ENCODE measurements around the gene ELOA. TPM values are rescaled to one million over a fixed set of nuclear protein-coding genes. Genes with fewer than 3 reads are reported as not detected.

Gene ELOA
- total RNA-seq, 1 experiment from 2014 or later, result 31.3 TPM

DNA sequence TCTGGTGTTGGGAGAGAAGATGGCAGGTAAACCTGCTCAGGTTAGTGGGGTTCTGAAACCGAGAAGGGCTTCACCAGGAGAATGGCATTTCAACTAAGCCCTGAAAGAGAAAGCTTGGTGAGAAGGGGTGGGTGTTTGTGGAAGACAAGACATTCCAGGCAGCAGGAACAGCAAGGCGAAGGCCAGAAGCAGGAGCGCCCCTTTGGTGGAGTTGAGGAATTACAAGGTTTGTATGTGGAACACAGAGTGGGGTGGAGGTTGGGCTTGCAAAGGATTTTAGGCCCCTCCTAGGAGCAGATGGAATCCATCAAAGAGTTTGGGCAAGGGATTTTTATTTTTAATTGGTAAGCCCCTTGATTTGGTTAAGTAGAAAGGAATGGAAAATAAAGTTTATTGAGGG is 24.8 kb upstream of the ELOA start:
- peak; percentile 56 to 67 for DNase-seq
- POLR2A ChIA-PET, result no interaction called here
- H3K27ac Mint-ChIP-seq (ENCODE audit: unreplicated experiment), result no peak overlapping the region

DNA sequence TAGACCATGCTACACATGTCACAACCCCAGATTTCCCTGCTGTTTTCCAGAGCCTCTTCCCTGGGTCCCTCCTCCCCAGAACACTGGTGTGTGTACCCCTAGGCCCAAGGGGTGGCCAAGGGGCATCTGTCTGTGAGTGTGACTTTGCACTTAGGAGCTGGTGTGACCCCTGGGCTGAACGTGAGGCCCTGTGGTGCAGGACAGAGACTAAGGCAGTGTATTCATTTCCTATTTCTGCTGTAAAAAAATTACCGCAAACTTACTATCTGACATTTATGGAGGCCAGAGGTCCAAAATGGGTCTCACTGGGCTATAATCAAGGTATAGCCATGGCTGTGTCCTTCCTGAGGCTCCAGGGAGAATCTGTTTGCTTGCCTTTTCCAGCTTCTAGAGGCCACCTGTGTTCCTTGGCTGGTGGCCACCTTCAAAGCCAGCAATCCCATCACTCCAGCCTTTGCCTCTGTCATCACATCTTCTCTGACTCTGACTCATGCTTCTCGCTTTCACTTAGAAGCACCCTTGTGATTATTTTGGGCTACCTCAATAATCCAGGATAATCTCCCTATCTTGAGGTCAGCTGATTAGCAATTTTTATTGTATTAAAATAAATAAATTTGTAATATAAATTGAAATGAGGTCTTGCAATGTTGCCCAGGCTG is 24.0 kb upstream of the ELOA start:
- Histone ChIP-seq H3K36me3 (ENCODE audit: control insufficient read depth, insufficient read depth, low read length) (no peaks in the 10 kb centered on the region), H3K4me1 (no peaks in the 10 kb centered on the region), H3K27me3 (replicated peaks; ENCODE audit: control insufficient read depth, insufficient read depth, low read length) (no peaks in the 10 kb centered on the region), H3K4me3 (ENCODE audit: low read depth, low read length) (no peak overlapping the region), H3K9me3 (no peaks in the 10 kb centered on the region)
- TF ChIP-seq, protein P1, sequence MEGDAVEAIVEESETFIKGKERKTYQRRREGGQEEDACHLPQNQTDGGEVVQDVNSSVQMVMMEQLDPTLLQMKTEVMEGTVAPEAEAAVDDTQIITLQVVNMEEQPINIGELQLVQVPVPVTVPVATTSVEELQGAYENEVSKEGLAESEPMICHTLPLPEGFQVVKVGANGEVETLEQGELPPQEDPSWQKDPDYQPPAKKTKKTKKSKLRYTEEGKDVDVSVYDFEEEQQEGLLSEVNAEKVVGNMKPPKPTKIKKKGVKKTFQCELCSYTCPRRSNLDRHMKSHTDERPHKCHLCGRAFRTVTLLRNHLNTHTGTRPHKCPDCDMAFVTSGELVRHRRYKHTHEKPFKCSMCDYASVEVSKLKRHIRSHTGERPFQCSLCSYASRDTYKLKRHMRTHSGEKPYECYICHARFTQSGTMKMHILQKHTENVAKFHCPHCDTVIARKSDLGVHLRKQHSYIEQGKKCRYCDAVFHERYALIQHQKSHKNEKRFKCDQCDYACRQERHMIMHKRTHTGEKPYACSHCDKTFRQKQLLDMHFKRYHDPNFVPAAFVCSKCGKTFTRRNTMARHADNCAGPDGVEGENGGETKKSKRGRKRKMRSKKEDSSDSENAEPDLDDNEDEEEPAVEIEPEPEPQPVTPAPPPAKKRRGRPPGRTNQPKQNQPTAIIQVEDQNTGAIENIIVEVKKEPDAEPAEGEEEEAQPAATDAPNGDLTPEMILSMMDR (IDR thresholded peaks at IDR 0.05; ENCODE audit: insufficient read depth in 1 of 2, low read depth in 1 of 2, low read length in 1 of 2, severe bottlenecking in 1 of 2, unreplicated experiment in 1 of 2), result no peak
- Mint-ChIP-seq H3K36me3 (ENCODE audit: insufficient read depth, unreplicated experiment) (peaks cover 5% of the 10 kb centered on the region), H3K4me3 (ENCODE audit: unreplicated experiment) (no peak overlapping the region), H3K4me1 (ENCODE audit: low read depth, unreplicated experiment) (peaks cover 7% of the 10 kb centered on the region), H3K27me3 (ENCODE audit: insufficient read depth, unreplicated experiment) (no peaks in the 10 kb centered on the region), H3K27ac (ENCODE audit: unreplicated experiment) (no peak overlapping the region), H3K9me3 (ENCODE audit: unreplicated experiment) (no peaks in the 10 kb centered on the region)
- ChIA-PET CTCF (no interaction called here), POLR2A (no interaction called here)
- intact Hi-C loops (cut with micrococcal nuclease; ENCODE audit: unreplicated experiment), result no loop called here
- BruUV-seq (replicated peaks), result no TSS peak
- DNase-seq, result no peak

More for the DNA sequence above, 24.8 kb upstream of the ELOA start:
- no peaks in the 10 kb centered on the region for H3K36me3 Mint-ChIP-seq (ENCODE audit: insufficient read depth, unreplicated experiment)
- Histone ChIP-seq H3K27me3 (replicated peaks; ENCODE audit: control insufficient read depth, insufficient read depth, low read length) (no peaks in the 10 kb centered on the region), H3K9me3 (no peaks in the 10 kb centered on the region), H3K4me3 (ENCODE audit: low read depth, low read length) (no peak overlapping the region), H3K36me3 (ENCODE audit: control insufficient read depth, insufficient read depth, low read length) (no peaks in the 10 kb centered on the region), H3K4me1 (no peaks in the 10 kb centered on the region)
- no peaks in the 10 kb centered on the region for H3K9me3 Mint-ChIP-seq (ENCODE audit: unreplicated experiment)
- intact Hi-C loops (cut with micrococcal nuclease; ENCODE audit: unreplicated experiment), result no loop called here
- CTCF ChIA-PET, result no interaction called here
- H3K27me3 Mint-ChIP-seq (ENCODE audit: insufficient read depth, unreplicated experiment), result no peaks in the 10 kb centered on the region
- H3K4me1 Mint-ChIP-seq (ENCODE audit: low read depth, unreplicated experiment), result peaks cover 7% of the 10 kb centered on the region
- TF ChIP-seq, protein P1 (IDR thresholded peaks at IDR 0.05; ENCODE audit: insufficient read depth in 1 of 2, low read depth in 1 of 2, low read length in 1 of 2, severe bottlenecking in 1 of 2, unreplicated experiment in 1 of 2), result peak; percentile 65 to 67
- H3K4me3 Mint-ChIP-seq (ENCODE audit: unreplicated experiment), result no peak overlapping the region
- no TSS peak for BruUV-seq (replicated peaks)

DNA sequence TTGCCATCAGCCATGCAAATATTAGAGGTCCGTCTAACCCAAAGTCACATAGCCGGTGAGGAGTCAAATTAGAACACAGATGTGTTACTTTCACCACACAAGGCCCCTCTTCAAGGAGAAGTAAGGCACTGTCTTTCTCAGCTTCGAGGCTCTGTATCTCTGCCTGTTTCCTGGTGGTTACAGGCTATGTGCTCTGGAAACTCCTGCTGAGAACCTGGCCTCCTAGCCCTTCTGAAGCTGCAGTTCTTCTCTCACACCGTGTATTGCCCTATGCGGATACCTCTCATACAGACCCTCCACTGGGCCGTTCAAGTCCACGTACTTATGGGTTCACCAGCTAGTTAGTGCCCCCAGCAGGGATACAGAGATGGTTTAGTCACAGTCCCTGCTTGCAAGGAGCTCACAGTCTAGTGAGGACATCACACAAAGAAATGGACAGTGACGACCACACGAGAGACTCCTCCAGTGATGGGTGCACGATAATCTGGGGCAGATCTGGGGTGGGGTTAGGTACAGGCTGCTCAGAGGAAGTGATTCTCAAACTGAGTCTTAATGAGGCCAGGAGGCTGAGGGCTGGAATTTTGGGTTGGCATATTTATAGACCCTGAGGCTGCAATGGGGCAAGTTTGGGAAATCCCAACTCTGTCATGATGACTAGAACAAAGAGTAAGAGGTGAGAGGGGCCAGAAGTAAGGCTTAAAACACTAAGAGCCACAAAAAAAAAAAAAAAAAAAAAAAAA is 22.8 kb upstream of the ELOA start:
- Mint-ChIP-seq H3K4me1 (ENCODE audit: low read depth, unreplicated experiment) (peaks cover 7% of the 10 kb centered on the region), H3K4me3 (ENCODE audit: unreplicated experiment) (no peak overlapping the region), H3K27me3 (ENCODE audit: insufficient read depth, unreplicated experiment) (no peaks in the 10 kb centered on the region), H3K27ac (ENCODE audit: unreplicated experiment) (no peak overlapping the region), H3K9me3 (ENCODE audit: unreplicated experiment) (no peaks in the 10 kb centered on the region), H3K36me3 (ENCODE audit: insufficient read depth, unreplicated experiment) (peaks cover 5% of the 10 kb centered on the region)
- no peaks in the 10 kb centered on the region for H3K36me3 ChIP-seq (ENCODE audit: control insufficient read depth, insufficient read depth, low read length)
- H3K9me3 ChIP-seq, result no peaks in the 10 kb centered on the region
- BruUV-seq (replicated peaks), result no TSS peak
- H3K4me3 ChIP-seq (ENCODE audit: low read depth, low read length), result no peak overlapping the region
- intact Hi-C loops (cut with micrococcal nuclease; ENCODE audit: unreplicated experiment), result no loop called here
- TF ChIP-seq, protein P1 (IDR thresholded peaks at IDR 0.05; ENCODE audit: insufficient read depth in 1 of 2, low read depth in 1 of 2, low read length in 1 of 2, severe bottlenecking in 1 of 2, unreplicated experiment in 1 of 2), result no peak
- H3K27me3 ChIP-seq (replicated peaks; ENCODE audit: control insufficient read depth, insufficient read depth, low read length), result no peaks in the 10 kb centered on the region
- no peak for DNase-seq
- CTCF ChIA-PET, result no interaction called here
- no peaks in the 10 kb centered on the region for H3K4me1 ChIP-seq
- POLR2A ChIA-PET, result no interaction called here

Measured in Caco-2 (cell line).